OCI-LY3 (cell line): Measurements from ENCODE around the gene ZNRF1.

Experiments used
- H2AFZ ChIP-seq: fragments of 200-600, 300-600 bp; shearing (Covaris generic); 2 replicates; pipeline ENCODE4 v1.6.0; 2014; ENCODE audit warnings: antibody characterized with exemption, low read depth, low read length
- H3K27ac ChIP-seq: fragments of 200-600, 300-600 bp; sonication (generic); 2 replicates; pipeline ENCODE4 v1.5.1; 2014; ENCODE audit warnings: mild to moderate bottlenecking, low read length, moderate library complexity, mixed read lengths
- H3K27me3 ChIP-seq: fragments of 200-600, 300-600 bp; sonication (generic); 2 replicates; pipeline ENCODE4 v1.6.1; 2014; ENCODE audit warnings: low read depth, low read length, mixed read lengths
- H3K36me3 ChIP-seq: fragments of 200-600, 300-600 bp; sonication (generic); replicated peaks from 2 replicates; pipeline ENCODE3; 2014; ENCODE audit warnings: low read depth, low read length, mixed read lengths
- H3K4me1 ChIP-seq: fragments of 300-600, 200-600 bp; sonication (generic); 2 replicates; pipeline ENCODE4 v1.6.1; 2014; ENCODE audit warnings: low read length, mixed read lengths
- H3K4me2 ChIP-seq: fragments of 200-600, 300-600 bp; sonication (generic); 2 replicates; pipeline ENCODE4 v1.6.1; 2014; ENCODE audit warnings: low read length, mixed read lengths
- H3K4me3 ChIP-seq: fragments of 300-600, 200-600 bp; sonication (generic); 2 replicates; pipeline ENCODE4 v1.5.1; 2014; ENCODE audit warnings: antibody characterized with exemption, mild to moderate bottlenecking, low read length, moderate library complexity
- H3K79me2 ChIP-seq: fragments of 300-600, 200-600 bp; shearing (Covaris generic); 2 replicates; pipeline ENCODE4 v1.6.1; 2014; ENCODE audit warnings: mild to moderate bottlenecking, low read length, mixed read lengths
- H3K9ac ChIP-seq: fragments of 300-600, 200-600 bp; shearing (Covaris generic); 2 replicates; pipeline ENCODE4 v1.6.0; 2014; ENCODE audit warnings: mild to moderate bottlenecking, low read length, moderate library complexity
- H3K9me3 ChIP-seq: fragments of 200-600, 300-600 bp; shearing (Covaris generic); 2 replicates; pipeline ENCODE4 v1.6.1; 2014; ENCODE audit warnings: low read length, mixed read lengths; ENCODE audit not compliant: insufficient read depth
- H4K20me1 ChIP-seq: fragments of 200-600, 300-600 bp; sonication (generic); 2 replicates; pipeline ENCODE4 v1.6.1; 2016; ENCODE audit warnings: low read length, mixed read lengths; ENCODE audit not compliant: insufficient read depth
- EZH2phosphoT487 ChIP-seq: fragments of 200-600 bp; shearing (Covaris generic); IDR thresholded peaks from 2 replicates; pipeline ENCODE4 v1.6.1; 2018; ENCODE audit warnings: antibody characterized with exemption, mixed run types, low read depth
- TF ChIP-seq, protein P1 (sequence below): fragments of 200-600, 300-600 bp; sonication (generic); IDR thresholded peaks from 2 replicates; pipeline ENCODE4 v1.5.1; 2014; ENCODE audit warnings: antibody characterized with exemption, low read length, low read depth

The ZNRF1 gene

DNA sequence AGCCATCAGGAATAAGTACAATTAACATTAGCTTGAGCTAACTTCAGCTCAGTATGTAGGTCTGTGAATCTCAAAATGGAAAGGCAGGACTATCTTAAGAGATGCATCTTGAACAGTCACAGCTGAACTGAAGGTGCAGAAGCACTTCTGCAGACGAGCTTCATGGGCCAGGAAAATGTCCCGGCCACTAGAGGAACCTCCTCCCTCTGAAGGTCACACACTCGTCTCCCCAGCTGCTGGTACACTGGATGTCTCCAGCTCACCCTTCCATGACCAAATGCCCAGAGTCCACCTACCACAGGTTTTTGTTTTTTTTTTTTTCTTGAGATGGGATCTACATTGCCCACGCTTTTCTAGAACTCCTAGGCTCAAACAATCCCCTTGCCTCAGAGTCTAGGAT lies 47.1 kb upstream of the ZNRF1 start:
- no peak overlapping the region for H3K9ac ChIP-seq
- peaks cover 17% of the 10 kb centered on the region for H3K36me3 ChIP-seq
- H3K27ac ChIP-seq: no peak overlapping the region
- no peak overlapping the region for H2AFZ ChIP-seq
- H3K9me3 ChIP-seq: no peaks in the 10 kb centered on the region
- no peak overlapping the region for H3K4me2 ChIP-seq
- H3K4me1 ChIP-seq: no peaks in the 10 kb centered on the region
- no peaks in the 10 kb centered on the region for H3K27me3 ChIP-seq
- no peak overlapping the region for H3K4me3 ChIP-seq
- H4K20me1 ChIP-seq: no peaks in the 10 kb centered on the region
- TF ChIP-seq, protein P1, sequence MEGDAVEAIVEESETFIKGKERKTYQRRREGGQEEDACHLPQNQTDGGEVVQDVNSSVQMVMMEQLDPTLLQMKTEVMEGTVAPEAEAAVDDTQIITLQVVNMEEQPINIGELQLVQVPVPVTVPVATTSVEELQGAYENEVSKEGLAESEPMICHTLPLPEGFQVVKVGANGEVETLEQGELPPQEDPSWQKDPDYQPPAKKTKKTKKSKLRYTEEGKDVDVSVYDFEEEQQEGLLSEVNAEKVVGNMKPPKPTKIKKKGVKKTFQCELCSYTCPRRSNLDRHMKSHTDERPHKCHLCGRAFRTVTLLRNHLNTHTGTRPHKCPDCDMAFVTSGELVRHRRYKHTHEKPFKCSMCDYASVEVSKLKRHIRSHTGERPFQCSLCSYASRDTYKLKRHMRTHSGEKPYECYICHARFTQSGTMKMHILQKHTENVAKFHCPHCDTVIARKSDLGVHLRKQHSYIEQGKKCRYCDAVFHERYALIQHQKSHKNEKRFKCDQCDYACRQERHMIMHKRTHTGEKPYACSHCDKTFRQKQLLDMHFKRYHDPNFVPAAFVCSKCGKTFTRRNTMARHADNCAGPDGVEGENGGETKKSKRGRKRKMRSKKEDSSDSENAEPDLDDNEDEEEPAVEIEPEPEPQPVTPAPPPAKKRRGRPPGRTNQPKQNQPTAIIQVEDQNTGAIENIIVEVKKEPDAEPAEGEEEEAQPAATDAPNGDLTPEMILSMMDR: no peak
- TF ChIP-seq EZH2phosphoT487: no peak
- H3K79me2 ChIP-seq: no peaks in the 10 kb centered on the region

DNA sequence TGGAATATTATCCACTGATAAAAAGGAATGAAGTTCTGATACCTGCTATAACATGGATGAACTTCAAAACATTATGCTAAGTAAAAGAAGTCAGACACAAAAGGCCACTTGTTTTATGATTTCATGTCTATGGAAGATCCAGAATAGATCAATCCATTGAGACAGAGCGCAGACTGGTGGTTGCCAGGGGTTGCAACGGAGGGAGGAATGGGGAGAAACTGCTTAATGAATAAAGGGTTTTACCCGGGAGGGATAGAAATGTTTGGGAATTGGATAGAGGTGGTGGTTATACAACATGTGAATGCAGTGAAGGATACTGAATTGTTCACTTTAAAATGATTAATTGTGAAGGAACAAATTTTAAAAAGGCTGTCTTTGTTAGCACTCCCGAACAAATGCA lies 44.1 kb upstream of the ZNRF1 start:
- TF ChIP-seq EZH2phosphoT487: no peak
- TF ChIP-seq, protein P1: no peak
- Histone ChIP-seq H3K4me3 (no peak overlapping the region), H3K27me3 (no peaks in the 10 kb centered on the region), H3K36me3 (peaks cover 12% of the 10 kb centered on the region), H3K9me3 (no peaks in the 10 kb centered on the region), H2AFZ (no peak overlapping the region), H4K20me1 (no peaks in the 10 kb centered on the region), H3K79me2 (no peaks in the 10 kb centered on the region), H3K27ac (no peak overlapping the region), H3K4me2 (no peak overlapping the region), H3K9ac (no peak overlapping the region), H3K4me1 (no peaks in the 10 kb centered on the region)

DNA sequence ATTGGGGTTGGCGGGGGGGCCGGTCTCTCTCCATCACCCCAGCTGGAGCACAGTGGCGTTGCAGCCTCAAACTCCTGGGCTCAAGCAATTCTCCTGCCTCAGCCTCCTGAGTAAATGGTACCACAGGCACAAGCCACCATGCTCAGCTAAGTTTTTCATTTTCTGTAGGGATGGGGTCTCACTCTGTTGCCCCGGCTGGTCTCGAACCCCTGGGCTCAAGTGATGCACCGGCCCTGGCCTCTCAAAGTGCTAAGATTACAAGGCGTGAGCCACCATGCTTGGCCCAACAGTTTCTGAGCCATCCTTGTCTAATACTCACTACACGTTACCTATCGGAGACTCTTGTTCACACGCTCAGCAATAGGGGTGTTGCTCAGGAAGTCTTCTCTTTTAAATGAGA lies 25.5 kb upstream of the ZNRF1 start:
- Histone ChIP-seq H3K9me3 (no peaks in the 10 kb centered on the region), H3K27ac (no peak overlapping the region), H3K36me3 (peaks cover under 1% of the 10 kb centered on the region), H3K9ac (no peak overlapping the region), H2AFZ (no peak overlapping the region), H3K27me3 (no peaks in the 10 kb centered on the region), H3K79me2 (no peaks in the 10 kb centered on the region), H3K4me2 (no peak overlapping the region), H3K4me3 (no peak overlapping the region), H3K4me1 (peaks cover 5% of the 10 kb centered on the region; the same call in 1 of the 2 replicates), H4K20me1 (no peaks in the 10 kb centered on the region)
- no peak for TF ChIP-seq EZH2phosphoT487
- TF ChIP-seq, protein P1: no peak

DNA sequence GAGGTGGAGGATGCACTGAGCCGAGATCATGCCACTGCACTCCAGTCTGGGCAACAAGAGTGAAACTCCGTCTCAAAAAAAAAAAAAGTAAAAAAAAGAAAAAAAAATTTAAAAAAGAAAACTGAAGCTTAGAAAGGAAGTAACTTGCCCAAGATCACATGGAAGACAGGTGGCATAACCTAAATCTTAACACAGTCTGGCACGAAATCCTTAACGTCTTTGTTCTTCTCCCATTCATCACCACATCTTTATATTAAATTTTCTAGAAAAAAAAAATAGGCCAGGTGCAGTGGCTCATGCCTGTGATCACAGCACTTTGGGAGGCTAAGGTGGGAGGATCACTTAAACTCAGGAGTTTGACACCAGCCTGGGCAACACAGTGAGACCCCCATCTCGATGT lies 23.2 kb upstream of the ZNRF1 start:
- H3K79me2 ChIP-seq: no peaks in the 10 kb centered on the region
- H3K4me1 ChIP-seq: no peaks in the 10 kb centered on the region
- H3K4me3 ChIP-seq: no peak overlapping the region
- no peak overlapping the region for H3K9ac ChIP-seq
- no peak for TF ChIP-seq EZH2phosphoT487
- no peak overlapping the region for H3K27ac ChIP-seq
- H3K27me3 ChIP-seq: no peaks in the 10 kb centered on the region
- 0 out of 2 replicates have a peak, but pooled peaks cover 3% of the 10 kb centered on the region for H4K20me1 ChIP-seq
- H3K9me3 ChIP-seq: no peaks in the 10 kb centered on the region
- H3K4me2 ChIP-seq: no peak overlapping the region
- H2AFZ ChIP-seq: no peak overlapping the region
- H3K36me3 ChIP-seq: peaks cover 4% of the 10 kb centered on the region

DNA sequence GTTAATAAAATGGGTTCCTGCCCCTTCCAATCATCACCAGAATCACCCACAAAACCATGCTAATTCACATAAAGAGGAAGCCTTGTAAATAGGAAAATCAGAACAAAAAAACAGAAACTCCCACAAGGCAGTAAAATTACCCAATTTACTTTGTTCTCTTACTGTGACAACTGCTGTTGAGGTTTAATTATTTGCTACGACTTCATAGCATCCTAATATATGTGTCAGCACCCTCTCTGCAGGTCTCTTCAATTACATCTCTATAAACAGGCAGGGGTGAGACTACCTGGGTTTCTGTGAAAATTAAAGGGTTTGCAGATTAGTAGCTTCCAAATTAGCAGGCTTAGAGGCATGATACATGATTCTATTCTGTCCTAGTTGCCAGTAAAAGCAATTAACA lies 16.6 kb upstream of the ZNRF1 start:
- Histone ChIP-seq H3K9me3 (no peaks in the 10 kb centered on the region), H3K27me3 (no peaks in the 10 kb centered on the region), H3K4me1 (no peaks in the 10 kb centered on the region), H4K20me1 (peaks cover 11% of the 10 kb centered on the region; the same call in 1 of the 2 replicates), H3K9ac (no peak overlapping the region), H3K79me2 (peaks cover 22% of the 10 kb centered on the region), H2AFZ (no peak overlapping the region), H3K4me2 (no peak overlapping the region), H3K36me3 (peaks cover 4% of the 10 kb centered on the region), H3K4me3 (no peak overlapping the region), H3K27ac (no peak overlapping the region)
- TF ChIP-seq, protein P1: no peak
- TF ChIP-seq EZH2phosphoT487: no peak
